ENCODE data around the gene CHSY1. TPM values are rescaled to one million over a fixed set of nuclear protein-coding genes. Genes with fewer than 3 reads are reported as not detected.

The CHSY1 gene
- polyA plus RNA-seq, 1 donor from 2014 or later: 16.1 TPM

- Histone ChIP-seq H3K79me2 (replicated peaks; ENCODE audit: insufficient read depth, low read length) (no peaks in the 10 kb centered on the region), H3K27ac (ENCODE audit: low read length) (no peak overlapping the region), H2AFZ (ENCODE audit: low read depth, low read length) (no peak overlapping the region), H3F3A (ENCODE audit: insufficient read depth, low read length, poor library complexity, severe bottlenecking) (no peaks in the 10 kb centered on the region), H4K20me1 (ENCODE audit: insufficient read depth) (no peaks in the 10 kb centered on the region), H3K36me3 (ENCODE audit: insufficient read depth, low read length) (no peaks in the 10 kb centered on the region), H3K9ac (ENCODE audit: low read length) (no peak overlapping the region), H3K4me3 (ENCODE audit: low read length) (no peak overlapping the region), H3K9me2 (ENCODE audit: insufficient read depth, low read length) (no peaks in the 10 kb centered on the region), H3K27me3 (ENCODE audit: insufficient read depth, low read depth, low read length) (no peaks in the 10 kb centered on the region), H3K4me2 (ENCODE audit: low read length) (no peak overlapping the region), H3K9me3 (ENCODE audit: low read length) (no peaks in the 10 kb centered on the region)
- TF ChIP-seq SMC3 (conservative IDR thresholded peaks at IDR 0.05; ENCODE audit: poor library complexity) (no peak), RAD21 (conservative IDR thresholded peaks at IDR 0.05) (no peak), MXI1 (conservative IDR thresholded peaks at IDR 0.05; ENCODE audit: poor library complexity, severe bottlenecking) (no peak), POLR2AphosphoS5 (IDR thresholded peaks at IDR 0.05) (no peak), CTCF (IDR thresholded peaks at IDR 0.05; ENCODE audit: poor library complexity, severe bottlenecking) (no peak), EZH2 (IDR thresholded peaks at IDR 0.05; ENCODE audit: borderline replicate concordance, insufficient read depth, low read length, poor library complexity, severe bottlenecking) (no peak), REST (IDR thresholded peaks at IDR 0.05; ENCODE audit: borderline replicate concordance) (no peak), EP300 (conservative IDR thresholded peaks at IDR 0.05; ENCODE audit: poor library complexity, severe bottlenecking) (no peak), TAF1 (IDR thresholded peaks at IDR 0.05; ENCODE audit: low read depth) (no peak)
These were observed 94.1 kb downstream of the CHSY1 start for GRCh38 chr15:101157721-101158120.

- Histone ChIP-seq H3F3A (ENCODE audit: insufficient read depth, low read length, poor library complexity, severe bottlenecking) (no peaks in the 10 kb centered on the region), H3K36me3 (ENCODE audit: insufficient read depth, low read length) (no peaks in the 10 kb centered on the region), H3K79me2 (replicated peaks; ENCODE audit: insufficient read depth, low read length) (no peaks in the 10 kb centered on the region), H3K4me3 (ENCODE audit: low read length) (no peak overlapping the region), H3K9me3 (ENCODE audit: low read length) (no peaks in the 10 kb centered on the region), H3K4me2 (ENCODE audit: low read length) (no peak overlapping the region), H3K9me2 (ENCODE audit: insufficient read depth, low read length) (no peaks in the 10 kb centered on the region), H3K27ac (ENCODE audit: low read length) (no peak overlapping the region), H3K27me3 (ENCODE audit: insufficient read depth, low read depth, low read length) (no peaks in the 10 kb centered on the region), H4K20me1 (ENCODE audit: insufficient read depth) (no peaks in the 10 kb centered on the region), H2AFZ (ENCODE audit: low read depth, low read length) (no peak overlapping the region), H3K9ac (ENCODE audit: low read length) (no peak overlapping the region)
- TF ChIP-seq POLR2AphosphoS5 (IDR thresholded peaks at IDR 0.05) (no peak), CTCF (IDR thresholded peaks at IDR 0.05; ENCODE audit: poor library complexity, severe bottlenecking) (no peak), MXI1 (conservative IDR thresholded peaks at IDR 0.05; ENCODE audit: poor library complexity, severe bottlenecking) (no peak), REST (IDR thresholded peaks at IDR 0.05; ENCODE audit: borderline replicate concordance) (no peak), EP300 (conservative IDR thresholded peaks at IDR 0.05; ENCODE audit: poor library complexity, severe bottlenecking) (no peak), EZH2 (IDR thresholded peaks at IDR 0.05; ENCODE audit: borderline replicate concordance, insufficient read depth, low read length, poor library complexity, severe bottlenecking) (no peak), SMC3 (conservative IDR thresholded peaks at IDR 0.05; ENCODE audit: poor library complexity) (no peak)
These were observed 95.2 kb downstream of the CHSY1 start for GRCh38 chr15:101156509-101157159.

All from neural cell (in vitro differentiated cells).